GM12873 (cell line): ENCODE data around the gene CAPS.

Experiments
- TF ChIP-seq, protein P1 (sequence below): IDR thresholded peaks from 2 replicates; pipeline ENCODE4 v1.5.1; 2012; ENCODE audit warnings: low read depth, mild to moderate bottlenecking, moderate library complexity, low read length, control low read depth; ENCODE audit not compliant: insufficient read depth; ENCODE audit errors: missing control alignments

Gene CAPS

DNA sequence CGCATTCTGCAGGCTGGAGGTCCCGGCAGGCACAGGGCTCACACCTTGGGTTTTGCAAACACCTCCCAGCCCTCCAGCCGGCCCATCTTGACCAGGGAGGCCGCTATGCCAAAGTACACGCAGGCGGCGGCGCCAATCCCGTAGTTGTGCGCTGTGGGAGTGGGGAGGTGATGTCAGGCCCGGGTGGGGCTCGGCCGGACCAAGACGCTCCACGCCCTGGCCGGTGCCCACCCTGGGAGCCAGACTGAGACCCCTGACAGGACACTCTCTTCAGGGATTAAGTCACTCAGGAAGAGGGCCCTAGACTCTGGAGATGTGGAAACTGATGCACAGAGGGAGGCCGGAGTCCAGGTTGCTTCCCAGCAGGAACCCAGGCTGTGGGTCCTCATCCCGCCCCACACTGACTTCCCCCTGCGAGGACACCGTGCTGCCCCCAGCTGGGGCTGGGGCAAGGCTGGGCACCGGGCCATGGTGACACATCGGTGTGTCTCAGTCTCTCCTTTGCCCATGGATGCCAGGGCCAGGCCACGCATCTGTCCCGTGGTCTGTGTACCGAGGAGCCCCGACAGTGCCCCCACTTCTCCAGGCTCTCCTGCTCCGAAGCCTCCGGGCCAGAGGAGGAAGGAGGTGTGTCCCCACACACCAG, 19.2 kb upstream of the CAPS start:
- TF ChIP-seq, protein P1, sequence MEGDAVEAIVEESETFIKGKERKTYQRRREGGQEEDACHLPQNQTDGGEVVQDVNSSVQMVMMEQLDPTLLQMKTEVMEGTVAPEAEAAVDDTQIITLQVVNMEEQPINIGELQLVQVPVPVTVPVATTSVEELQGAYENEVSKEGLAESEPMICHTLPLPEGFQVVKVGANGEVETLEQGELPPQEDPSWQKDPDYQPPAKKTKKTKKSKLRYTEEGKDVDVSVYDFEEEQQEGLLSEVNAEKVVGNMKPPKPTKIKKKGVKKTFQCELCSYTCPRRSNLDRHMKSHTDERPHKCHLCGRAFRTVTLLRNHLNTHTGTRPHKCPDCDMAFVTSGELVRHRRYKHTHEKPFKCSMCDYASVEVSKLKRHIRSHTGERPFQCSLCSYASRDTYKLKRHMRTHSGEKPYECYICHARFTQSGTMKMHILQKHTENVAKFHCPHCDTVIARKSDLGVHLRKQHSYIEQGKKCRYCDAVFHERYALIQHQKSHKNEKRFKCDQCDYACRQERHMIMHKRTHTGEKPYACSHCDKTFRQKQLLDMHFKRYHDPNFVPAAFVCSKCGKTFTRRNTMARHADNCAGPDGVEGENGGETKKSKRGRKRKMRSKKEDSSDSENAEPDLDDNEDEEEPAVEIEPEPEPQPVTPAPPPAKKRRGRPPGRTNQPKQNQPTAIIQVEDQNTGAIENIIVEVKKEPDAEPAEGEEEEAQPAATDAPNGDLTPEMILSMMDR = no peak

DNA sequence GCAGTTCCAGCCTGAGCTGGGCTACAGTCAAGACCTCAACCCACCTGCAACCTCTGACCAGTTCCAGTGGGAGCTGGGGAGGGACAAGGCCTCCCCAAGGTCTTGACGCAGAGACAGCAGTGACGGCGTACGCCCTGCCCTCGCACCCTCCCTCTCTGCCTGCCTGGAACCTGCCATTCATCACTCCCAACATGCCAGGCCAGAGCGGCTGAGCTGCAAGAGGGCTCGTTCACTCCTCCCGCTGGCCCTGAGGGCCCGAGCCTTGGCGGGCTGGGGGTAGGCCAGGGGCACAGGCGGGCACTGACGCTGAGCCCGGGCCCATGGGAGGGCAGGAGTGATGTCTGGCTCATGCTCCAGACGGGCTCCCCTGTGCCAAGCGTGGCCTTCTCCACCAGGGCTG, 18.6 kb upstream of the CAPS start:
- TF ChIP-seq, protein P1 = no peak

DNA sequence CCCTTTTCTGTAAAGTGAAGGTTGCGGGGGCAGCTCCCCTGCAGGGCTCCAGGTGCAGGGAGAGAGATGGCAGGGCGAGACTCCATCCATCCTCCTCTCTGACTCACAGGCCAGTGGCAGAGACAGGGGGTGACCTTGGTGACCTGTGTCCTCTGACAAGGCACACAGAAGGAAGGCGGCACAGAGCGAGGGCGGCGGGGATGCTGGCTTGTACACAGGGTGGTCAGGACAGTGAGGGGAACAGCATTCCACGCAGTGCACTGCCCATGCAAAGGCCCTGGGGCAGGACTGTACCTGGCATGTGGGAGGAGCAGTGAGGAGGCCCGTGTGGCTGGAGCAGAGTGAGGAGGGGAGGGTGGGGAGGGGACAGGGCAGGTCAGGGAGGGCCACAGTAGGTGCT, 18.2 kb upstream of the CAPS start:
- TF ChIP-seq, protein P1 = no peak

DNA sequence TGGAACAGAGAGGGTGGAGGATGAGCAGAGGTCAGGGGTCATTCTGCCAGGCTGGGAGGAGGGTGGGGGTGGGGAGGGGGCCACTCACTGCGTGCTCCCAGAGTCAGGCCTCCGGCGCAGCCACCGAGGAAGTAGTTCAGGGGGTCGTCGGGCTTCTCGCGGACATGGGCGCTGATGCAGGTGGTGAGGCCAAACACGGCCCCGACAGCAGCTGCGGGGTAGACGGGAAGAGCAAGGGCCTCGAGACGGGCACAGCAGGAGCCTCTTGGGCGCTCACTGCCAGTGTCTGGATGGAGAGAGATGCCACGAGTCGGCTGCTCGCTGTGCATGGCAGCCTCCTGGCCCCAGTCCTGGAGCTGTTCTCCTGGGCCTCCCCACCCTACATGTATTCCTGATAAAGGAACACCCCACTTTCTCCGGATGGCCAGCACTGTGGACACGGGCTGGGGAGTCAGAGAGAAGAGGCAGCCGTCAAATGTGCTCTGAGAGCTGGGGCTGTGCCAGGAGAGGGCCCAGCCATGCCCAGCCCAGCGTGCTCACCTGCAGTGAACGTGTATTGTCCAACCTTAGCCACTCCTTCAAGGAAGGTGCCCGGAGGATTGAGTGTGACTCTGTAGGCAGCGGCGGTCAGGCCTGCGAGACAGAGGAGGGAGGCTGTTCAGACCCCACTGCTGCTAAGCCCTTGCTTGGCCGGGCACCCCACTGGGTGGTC, 17.5 kb upstream of the CAPS start:
- TF ChIP-seq, protein P1 = no peak

DNA sequence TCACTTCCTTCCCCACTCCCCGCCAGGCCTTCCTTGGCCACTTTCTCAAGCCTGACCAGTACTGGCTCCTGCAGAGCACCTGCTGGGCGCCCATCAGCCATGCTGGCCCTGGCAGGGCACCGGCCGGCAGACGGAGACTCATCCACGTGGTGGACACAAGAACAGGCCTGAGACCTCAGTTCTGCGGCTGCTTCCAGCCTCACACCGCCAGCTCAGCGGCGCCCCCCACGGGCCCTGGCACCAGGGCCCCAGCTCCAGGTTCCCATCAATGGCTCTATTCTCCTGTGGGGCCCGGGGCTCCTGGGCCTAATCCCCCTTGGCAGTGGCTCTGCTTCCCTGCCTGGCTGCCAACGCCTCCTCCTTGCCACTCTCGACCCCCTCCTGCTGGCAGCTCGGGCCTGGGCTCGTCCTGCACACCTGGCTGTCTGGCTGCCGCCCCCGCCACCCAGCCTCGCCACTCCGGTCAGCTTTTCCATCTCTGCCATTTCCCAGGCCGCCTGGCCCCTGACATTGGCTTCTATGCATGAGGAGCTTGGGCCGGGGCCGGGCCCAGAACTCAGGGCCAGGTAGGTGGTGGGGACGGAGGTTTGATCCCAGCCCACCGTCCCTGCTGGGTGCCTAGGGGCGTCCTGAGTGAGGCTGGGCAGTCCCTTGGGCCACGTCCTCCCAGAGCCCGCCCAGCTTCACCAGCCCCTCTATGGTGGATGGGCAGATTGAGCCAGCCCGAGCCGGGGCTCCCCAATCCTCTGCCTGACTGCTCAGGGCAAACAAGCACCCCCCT, 16.7 kb upstream of the CAPS start:
- TF ChIP-seq, protein P1 = no peak

DNA sequence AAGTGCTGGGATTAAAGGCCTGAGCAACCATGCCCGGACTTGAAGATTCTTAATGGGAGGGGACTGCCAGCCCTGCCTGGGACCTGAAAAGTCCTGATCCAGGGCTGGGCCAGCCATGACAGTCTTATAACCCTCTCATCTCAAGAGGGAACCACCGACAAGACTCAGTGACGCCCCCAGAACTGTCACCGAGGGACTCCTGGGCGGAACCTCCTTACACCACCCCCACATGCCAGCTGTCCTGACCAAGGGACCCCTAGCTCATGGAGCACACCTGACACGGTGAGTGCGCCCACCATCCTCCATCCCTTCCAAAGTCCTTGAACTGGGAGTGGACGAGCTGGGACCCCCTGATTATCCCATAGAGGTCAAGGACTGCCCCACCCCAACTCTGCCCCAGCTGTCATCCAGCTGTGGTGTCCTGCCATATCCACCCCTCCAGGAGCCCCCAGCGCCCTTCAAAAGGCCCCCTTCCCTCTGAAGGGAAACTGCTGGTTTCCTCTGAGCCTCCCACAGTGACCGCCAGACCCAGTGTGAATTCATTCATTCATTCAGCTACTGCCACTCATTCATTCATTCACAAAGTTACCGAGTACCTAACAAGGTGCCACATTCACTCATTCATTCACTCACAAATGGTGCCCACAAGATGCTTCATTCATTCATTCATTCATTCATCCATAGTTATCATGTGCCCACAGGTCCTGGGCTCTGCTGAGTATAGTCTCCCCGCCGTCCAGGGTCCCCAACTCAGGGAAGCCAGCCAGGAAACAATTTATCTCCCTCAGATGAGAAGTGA, 14.1 kb upstream of the CAPS start:
- TF ChIP-seq, protein P1 = no peak

DNA sequence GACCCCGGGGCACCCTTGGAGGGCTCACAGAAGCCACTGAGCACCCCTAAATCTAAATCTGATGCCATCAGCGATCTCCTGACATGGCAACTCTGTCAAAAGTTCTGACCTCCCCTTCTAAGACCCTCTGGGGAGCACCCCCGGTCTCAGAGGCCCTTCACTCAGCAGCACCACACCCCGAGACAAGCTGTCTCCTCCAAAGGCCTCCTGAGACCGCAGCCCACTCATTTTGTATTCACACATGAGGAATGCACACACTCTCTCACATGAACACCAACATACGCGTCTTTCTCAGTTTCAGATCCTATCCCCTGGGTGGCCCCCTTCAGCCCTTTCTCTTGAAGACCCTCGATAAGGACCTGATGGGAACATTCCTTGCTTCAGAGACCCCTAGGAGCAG, 13.1 kb upstream of the CAPS start:
- TF ChIP-seq, protein P1 = no peak
